GM19193 (cell line): ENCODE data around the gene SLC25A2.

Experiments
- POLR2A ChIP-seq: IDR thresholded peaks from 4 replicates; pipeline ENCODE4 v1.6.1; 2011; ENCODE audit not compliant: insufficient read depth, insufficient read length; ENCODE audit errors: extremely low read depth

Gene SLC25A2

DNA sequence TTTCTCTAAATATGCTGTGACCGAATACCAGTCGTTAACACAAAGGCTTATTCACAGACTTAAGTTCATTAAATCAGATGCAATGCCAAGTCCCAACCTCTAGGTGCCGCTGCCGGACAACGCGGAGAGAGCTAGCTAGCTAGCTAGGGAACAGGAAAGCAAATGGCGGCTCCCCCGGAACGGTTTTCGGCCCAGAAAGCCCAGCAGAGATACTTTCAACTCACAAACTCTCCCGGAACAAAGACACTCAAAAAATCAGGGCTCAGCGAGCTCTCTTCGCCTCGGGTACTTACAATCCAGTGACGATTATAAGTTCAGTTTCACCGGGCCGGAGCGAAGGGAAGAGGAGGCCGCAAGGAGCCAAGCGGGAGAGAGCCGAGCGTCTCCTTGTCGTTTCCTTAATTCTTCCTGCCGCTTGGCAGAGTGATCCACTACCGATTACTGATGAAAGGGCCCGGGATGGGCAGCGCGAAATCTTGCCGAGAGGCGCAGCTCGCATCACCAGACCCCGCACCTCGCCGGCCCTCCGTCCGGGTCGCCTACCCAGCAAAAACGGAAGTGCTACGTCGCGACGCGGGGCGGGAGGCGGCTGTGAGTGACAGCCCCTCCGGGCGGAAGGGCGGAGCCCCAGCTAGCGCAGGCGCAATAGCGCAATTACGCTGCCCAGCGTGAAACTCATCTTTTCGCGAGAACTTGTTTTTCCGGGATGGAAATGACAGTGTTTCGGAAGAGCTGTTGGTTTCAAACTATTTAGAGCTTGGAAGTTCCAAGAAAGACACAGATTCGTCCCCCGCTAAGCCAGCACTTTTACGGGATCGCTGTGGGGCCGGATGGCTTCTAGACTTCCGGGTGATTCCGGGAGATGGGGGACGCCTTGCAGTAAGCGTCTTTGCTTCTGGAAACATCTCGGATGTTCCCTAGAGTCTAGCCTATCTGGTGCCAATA lies 16.6 kb upstream of the SLC25A2 start, which contains the start of gene TAF7:
TSS of gene TAF7 (minus strand) at position 560 of the 945 bp plus-strand sequence. CDS start 740 bp downstream, outside the sequence.
- peak; percentile 96 for TF ChIP-seq POLR2A

DNA sequence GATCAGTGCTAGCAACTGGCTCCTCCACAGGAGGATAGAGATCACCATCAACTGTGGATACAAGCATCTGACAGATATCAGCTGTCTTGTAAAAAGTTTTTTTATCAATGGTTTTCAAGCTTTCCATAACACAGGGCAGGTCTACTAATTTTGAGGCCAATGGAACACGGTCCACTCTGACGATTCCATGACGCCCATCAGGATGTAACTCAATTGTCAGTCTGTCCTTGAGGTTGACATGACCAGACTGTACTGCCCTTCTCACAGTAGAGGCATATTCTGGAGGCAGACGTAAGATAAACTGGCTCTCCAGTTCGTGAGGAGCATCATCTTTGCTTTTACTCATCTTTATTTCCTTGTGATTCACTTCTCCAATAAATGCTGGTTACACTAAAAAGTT lies 15.8 kb upstream of the SLC25A2 start:
- TF ChIP-seq POLR2A: no peak

DNA sequence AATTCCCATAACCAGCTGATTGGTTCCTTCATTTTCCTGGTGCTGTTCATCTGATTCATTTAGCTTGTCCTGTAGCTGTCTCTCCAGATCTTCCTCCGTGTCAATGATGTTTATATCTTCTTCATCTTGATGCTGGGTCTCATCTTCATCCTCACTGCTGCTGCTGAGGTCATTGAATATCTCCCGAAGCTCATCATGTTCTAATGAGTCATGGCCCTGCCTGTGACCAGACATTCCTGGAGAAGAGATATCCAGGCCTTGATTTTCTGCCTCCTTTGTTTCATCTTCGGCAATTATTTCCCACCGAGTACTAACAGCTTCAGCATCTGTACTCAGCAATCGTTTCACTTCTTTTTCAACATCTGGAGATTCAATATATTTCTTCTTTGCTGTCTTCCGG lies 15.4 kb upstream of the SLC25A2 start:
- no peak for TF ChIP-seq POLR2A

DNA sequence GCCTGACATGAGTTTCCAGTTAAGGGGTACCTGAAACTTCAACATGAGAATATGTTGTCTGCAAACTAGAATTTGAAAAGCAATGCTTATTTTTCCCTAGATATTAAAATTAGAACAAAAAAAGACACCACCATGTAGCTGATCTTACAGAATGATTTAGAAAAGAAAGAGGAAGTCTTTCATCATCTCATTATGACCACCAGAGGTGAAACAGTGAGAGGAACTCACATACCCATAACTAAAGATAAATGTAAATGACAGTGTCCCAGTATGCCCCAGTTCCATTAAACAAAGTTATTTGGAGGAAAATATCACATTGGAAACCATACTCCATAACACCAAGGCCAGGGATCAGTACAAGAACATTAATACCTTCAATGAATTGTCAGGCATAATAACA lies 9.9 kb upstream of the SLC25A2 start:
- TF ChIP-seq POLR2A: no peak

DNA sequence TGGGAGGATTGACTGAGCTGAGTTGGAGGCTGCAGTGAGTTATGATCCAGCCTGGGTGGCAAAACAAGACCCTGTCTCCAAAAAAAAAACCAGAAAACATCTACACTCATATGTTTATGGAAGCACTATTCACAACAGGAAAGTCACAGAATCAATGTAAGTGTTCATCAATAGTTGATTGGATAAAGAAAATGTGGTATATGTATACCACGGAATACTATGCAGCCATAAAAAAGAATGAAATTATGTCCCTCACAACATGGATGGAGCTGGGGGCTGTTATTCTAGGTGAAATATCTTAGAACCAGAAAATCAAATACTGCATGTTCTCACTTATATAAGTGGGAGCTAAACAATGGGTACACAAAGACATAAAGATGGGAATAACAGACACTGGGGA lies 2.8 kb upstream of the SLC25A2 start:
- TF ChIP-seq POLR2A: no peak

DNA sequence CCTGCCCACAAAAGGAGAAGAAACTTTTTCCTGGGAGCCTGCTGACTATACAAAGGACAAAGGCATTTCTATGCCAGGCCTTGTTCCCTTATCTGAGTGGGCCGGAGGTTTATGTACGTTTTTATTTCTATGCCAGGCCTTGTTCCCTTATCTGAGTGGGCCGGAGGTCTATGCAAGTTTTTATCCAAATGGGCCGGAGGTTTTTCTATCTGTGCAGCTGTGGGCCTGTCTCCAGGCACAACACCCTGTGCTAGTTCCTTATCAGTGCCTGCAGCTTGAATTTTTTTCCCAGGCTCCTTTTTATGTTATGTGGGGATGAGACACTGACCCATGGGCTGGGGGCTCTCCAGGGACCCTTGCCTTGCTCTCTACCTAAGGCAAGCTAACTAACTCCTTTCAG lies 5.5 kb downstream of the SLC25A2 start:
- TF ChIP-seq POLR2A: no peak

DNA sequence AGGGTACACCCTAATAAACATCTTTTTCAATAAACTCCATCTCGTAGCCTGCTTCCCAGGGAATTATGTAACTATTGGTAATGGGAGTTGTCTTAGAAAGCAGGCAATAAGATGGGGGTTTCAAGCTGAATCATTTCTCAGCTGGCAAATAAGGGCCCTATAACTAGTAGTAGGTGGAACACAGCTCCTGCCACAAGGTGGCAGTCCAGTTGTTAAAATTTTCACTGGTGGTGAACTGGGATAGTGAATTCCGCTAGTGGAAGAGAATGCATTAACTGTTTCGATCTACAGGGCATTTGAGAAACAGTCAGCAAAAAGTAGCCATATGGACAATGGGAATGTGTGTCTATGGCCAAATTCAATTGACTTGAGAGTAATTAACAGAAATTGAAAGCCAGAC lies 30.9 kb downstream of the SLC25A2 start:
- no peak for TF ChIP-seq POLR2A

DNA sequence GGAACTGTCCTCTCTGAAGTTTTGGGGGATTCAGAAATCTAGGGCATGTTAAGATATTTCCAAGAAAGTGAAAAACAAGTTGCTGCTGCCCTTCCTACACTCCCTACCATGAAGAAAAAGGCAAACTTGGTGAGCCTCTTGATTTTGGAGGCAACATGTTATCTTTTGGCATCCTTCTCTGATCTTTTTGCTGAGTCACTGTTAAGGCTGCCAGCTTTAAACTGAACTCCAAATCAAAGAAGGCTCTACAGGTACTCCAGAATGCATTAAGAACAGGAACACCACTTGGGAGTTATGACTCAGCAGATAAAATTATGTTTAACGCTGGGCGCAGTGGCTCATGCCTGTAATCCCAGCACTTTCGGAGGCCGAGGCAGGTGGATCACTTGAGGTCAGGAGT lies 34.7 kb downstream of the SLC25A2 start:
- no peak for TF ChIP-seq POLR2A

DNA sequence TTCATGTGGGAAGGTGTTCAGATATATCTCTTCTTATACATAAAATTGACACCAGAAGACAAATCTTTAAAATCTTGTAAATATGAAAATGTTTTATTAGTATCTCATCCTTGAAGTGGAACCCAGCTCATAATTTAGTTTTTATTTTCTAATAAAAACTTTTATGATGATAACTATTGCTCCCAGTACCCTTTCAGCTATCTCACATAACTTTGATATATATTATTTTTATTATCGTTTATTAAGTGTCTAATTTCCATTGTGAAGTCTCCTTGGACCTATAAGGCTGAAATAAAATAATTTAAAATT lies 42.7 kb downstream of the SLC25A2 start:
- TF ChIP-seq POLR2A: no peak

DNA sequence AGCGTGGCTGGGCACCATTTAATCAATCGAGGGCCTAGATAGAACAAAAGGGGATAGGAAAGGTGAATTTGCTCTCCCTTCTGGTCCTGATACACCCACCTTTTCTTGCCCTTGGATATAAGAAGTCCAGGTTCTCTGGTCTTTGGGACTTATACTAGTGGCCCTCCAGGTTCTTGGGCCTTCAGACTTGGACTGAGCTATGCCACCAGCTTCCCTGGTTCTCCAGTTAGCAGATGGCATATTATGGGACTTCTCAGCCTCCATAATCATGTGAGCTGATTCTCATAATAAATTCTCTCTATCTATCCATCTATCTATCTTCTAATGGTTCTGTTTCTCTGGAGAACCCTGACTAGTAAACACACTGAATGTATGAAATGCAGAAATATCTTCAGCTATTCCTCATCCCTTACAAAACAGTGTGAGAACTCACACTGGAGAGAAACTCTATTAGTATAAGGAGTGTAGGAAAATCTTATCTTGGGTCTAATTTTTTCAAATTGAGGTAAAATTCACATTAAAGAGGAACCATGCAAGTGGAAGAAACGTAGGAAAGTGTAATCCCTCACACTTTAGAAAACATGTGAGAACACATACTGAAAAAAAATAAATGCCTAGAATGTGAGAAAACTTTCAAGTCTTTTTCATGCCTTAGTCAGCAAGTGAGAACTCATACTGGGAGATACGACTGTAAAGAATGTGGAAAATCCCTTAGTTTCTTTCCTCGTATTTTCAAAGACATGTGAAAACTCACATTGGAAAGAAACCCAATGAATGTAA lies 43.2 kb downstream of the SLC25A2 start:
- no peak for TF ChIP-seq POLR2A

DNA sequence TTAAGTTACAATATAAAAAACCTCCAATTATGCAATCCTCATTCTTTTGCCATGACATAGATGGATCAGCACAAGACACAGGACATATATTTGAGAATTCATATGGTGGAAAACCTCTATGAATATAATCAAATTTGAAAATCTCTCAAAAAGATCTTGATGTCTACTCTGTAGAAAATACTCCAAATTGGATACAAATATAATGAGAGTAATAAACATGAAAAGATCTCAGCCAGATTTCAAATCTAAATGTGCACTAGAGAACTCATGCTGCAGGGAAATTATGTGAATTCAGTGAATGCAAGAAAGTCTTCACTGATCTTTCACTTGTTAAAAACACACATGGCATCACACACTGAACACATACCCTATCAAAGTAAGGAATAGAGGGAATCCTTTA lies 44.9 kb downstream of the SLC25A2 start:
- TF ChIP-seq POLR2A: no peak

DNA sequence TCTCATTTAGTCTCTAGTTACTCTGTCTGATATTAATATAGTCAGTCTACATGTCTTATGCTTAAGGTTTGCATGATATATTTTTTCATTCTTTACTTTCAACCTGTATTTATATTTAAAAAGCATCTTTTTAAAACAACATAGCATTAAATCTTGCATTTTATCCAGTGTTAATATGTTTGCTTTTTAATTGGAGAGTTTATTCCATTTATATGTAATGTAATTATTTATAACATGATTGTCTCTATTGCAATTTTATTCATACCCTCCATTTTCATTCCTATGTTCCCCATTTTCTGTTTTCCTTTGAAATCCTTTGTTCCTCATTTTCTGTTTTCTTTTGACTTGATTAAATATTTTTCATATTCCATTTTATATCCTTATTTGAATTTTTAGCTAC lies 45.4 kb downstream of the SLC25A2 start:
- no peak for TF ChIP-seq POLR2A
